CD14-positive monocyte (primary cell): Measurements from ENCODE around the gene SYPL2. TPM values are rescaled to one million over a fixed set of nuclear protein-coding genes. Genes with fewer than 3 reads are reported as not detected.

Source experiments
- DNase-seq, 3 donors: peaks; one replicate each; pipeline ENCODE4 v3.0.0-alpha.2; 2011 to 2022
- H2AFZ ChIP-seq: 2 replicates; pipeline ENCODE4 v1.6.0; 2012; ENCODE audit warnings: mild to moderate bottlenecking, low read depth, low read length, inconsistent platforms; ENCODE audit not compliant: insufficient read depth, poor library complexity, severe bottlenecking
- H3K27ac ChIP-seq, 2 donors: 1 replicate in 1 of 2; 2 replicates in 1 of 2; pipeline ENCODE4 v1.5.1; 2012 to 2013; ENCODE audit warnings: low read length in 2 of 2, control low read depth in 1 of 2, inconsistent platforms in 1 of 2, low read depth in 1 of 2, mild to moderate bottlenecking in 1 of 2
- H3K27me3 ChIP-seq, 2 donors: one replicate each; pipeline versions ENCODE4 v1.6.0 to v1.6.1; 2011 to 2013; ENCODE audit warnings: low read length in 2 of 2; ENCODE audit not compliant: control insufficient read depth in 2 of 2, insufficient read depth in 2 of 2
- H3K36me3 ChIP-seq, 2 donors: replicated peaks in 1 of 2; 1 replicate in 1 of 2; 2 replicates in 1 of 2; pipeline versions ENCODE4 v1.5.1 to v1.6.1; 2012 to 2013; ENCODE audit warnings: low read length in 2 of 2, control low read depth in 1 of 2, inconsistent platforms in 1 of 2, mild to moderate bottlenecking in 1 of 2; ENCODE audit not compliant: insufficient read depth in 2 of 2, control insufficient read depth in 1 of 2
- H3K4me1 ChIP-seq, 2 donors: 1 replicate in 1 of 2; 2 replicates in 1 of 2; pipeline versions ENCODE4 v1.5.1 to v1.6.1; 2012 to 2013; ENCODE audit warnings: low read length in 2 of 2, control low read depth in 1 of 2, inconsistent platforms in 1 of 2, mild to moderate bottlenecking in 1 of 2, moderate library complexity in 1 of 2; ENCODE audit not compliant: insufficient read depth in 2 of 2, control insufficient read depth in 1 of 2
- H3K4me2 ChIP-seq: replicated peaks from 2 replicates; pipeline ENCODE3; 2012; ENCODE audit warnings: low read length, moderate library complexity, mild to moderate bottlenecking; ENCODE audit not compliant: poor library complexity, severe bottlenecking; ENCODE audit errors: extremely low read depth
- H3K4me3 ChIP-seq, 3 experiments: fragments of 200-600 bp in 1 of 3; sonication (generic) in 1 of 3; replicated peaks in 1 of 3; 1 replicate in 2 of 3; 2 replicates in 1 of 3; pipeline ENCODE4 v1.5.1; 2011 to 2013; ENCODE audit warnings: low read length in 3 of 3, mild to moderate bottlenecking in 3 of 3, control low read depth in 2 of 3, low read depth in 2 of 3, inconsistent platforms in 1 of 3, moderate library complexity in 1 of 3
- H3K79me2 ChIP-seq: 2 replicates; pipeline ENCODE4 v1.6.0; 2012; ENCODE audit warnings: mild to moderate bottlenecking, control low read depth, inconsistent platforms, low read length, moderate library complexity; ENCODE audit not compliant: insufficient read depth
- H3K9ac ChIP-seq: 2 replicates; pipeline ENCODE4 v1.6.0; 2017; ENCODE audit warnings: low read length, mild to moderate bottlenecking; ENCODE audit not compliant: insufficient read depth, poor library complexity, severe bottlenecking
- H3K9me3 ChIP-seq, 2 donors: replicated peaks in 1 of 2; 1 replicate in 1 of 2; 2 replicates in 1 of 2; pipeline versions ENCODE4 v1.5.1 to v1.6.1; 2012 to 2013; ENCODE audit warnings: low read length in 2 of 2, control low read depth in 1 of 2; ENCODE audit not compliant: control insufficient read depth in 1 of 2, insufficient read depth in 1 of 2
- H4K20me1 ChIP-seq: 2 replicates; pipeline ENCODE4 v1.6.0; 2012; ENCODE audit warnings: mild to moderate bottlenecking, low read length, control low read depth, moderate library complexity; ENCODE audit not compliant: insufficient read depth
- H3K27ac Mint-ChIP-seq, 7 donors: one replicate each; pipeline ENCODE4 v1.8.0; 2020; ENCODE audit warnings: mild to moderate bottlenecking in 7 of 7, mixed read lengths in 7 of 7, moderate library complexity in 6 of 7, inconsistent platforms in 2 of 7
- H3K27me3 Mint-ChIP-seq, 3 donors: one replicate each; pipeline ENCODE4 v1.8.0; 2021 to 2022; ENCODE audit warnings: low read depth in 3 of 3, mild to moderate bottlenecking in 3 of 3, mixed read lengths in 3 of 3, moderate library complexity in 3 of 3, inconsistent platforms in 1 of 3
- H3K36me3 Mint-ChIP-seq, 2 donors: one replicate each; pipeline ENCODE4 v1.8.0; 2020; ENCODE audit warnings: mixed read lengths in 2 of 2, inconsistent platforms in 1 of 2, mild to moderate bottlenecking in 1 of 2
- H3K4me1 Mint-ChIP-seq: one replicate; pipeline ENCODE4 v1.8.0; 2020; ENCODE audit warnings: mild to moderate bottlenecking, mixed read lengths
- H3K4me3 Mint-ChIP-seq, 2 donors: one replicate each; pipeline ENCODE4 v1.8.0; 2020; ENCODE audit warnings: mild to moderate bottlenecking in 2 of 2, mixed read lengths in 2 of 2, moderate library complexity in 1 of 2
- H3K9me3 Mint-ChIP-seq, 7 donors: one replicate each; pipeline ENCODE4 v1.8.0; 2020 to 2022; ENCODE audit warnings: mixed read lengths in 7 of 7, mild to moderate bottlenecking in 6 of 7, moderate library complexity in 6 of 7, inconsistent platforms in 2 of 7
- WGBS: methylation state at CpG from one replicate; pipeline ENCODE4 v1.1.5; 2013; ENCODE audit warnings: missing lambda C conversion rate; ENCODE audit not compliant: insufficient coverage; 5-methylcytosine and 5-hydroxymethylcytosine counted together
- intact Hi-C, 2 donors: fragments of 100-400 bp; cut with micrococcal nuclease; formaldehyde crosslinking; loops; one replicate each; pipeline versions ENCODE4 v1.15.0 to v1.15.1; 2023
- polyA minus RNA-seq: library from RNA; depleted of rRNA, polyadenylated mRNA; stranded (reverse); fragments of >200 nt; gene quantifications from 2 replicates; pipeline ENCODE4 v1.2.3, GENCODE V29; 2012
- polyA plus RNA-seq, 3 donors: library from polyadenylated mRNA; depleted of rRNA in 1 of 3; unstranded in 2 of 3; stranded (reverse) in 1 of 3; fragments of 300-500 nt in 2 of 3; fragments of >200 nt in 1 of 3; fragmentation: Illumina TruSeq in 2 of 3; gene quantifications; 1 replicate in 2 of 3; 2 replicates in 1 of 3; pipeline ENCODE4 v1.2.3, GENCODE V29; 2012 to 2021
- total RNA-seq, 12 experiments: library from RNA in 1 of 12; stranded (reverse) in 1 of 12; fragments of 120-200 nt in 1 of 12; gene quantifications; one replicate each; pipeline ENCODE4 v1.2.4 and lab custom pipeline; 2013 to 2026; ENCODE audit warnings: mixed read lengths in 6 of 12, inconsistent platforms in 1 of 12
- TF ChIP-seq, protein P1 (sequence below): fragments of 200-600 bp; IDR thresholded peaks from one replicate; pipeline ENCODE4 v1.8.0; 2022; ENCODE audit warnings: antibody characterized with exemption, mild to moderate bottlenecking

SYPL2 gene
- total RNA-seq (2013), result 0.08 TPM
- polyA plus RNA-seq (under 1 TPM in 2 of 3 donors, not detected in 1; 0.03 to 0.12 TPM), polyA minus RNA-seq (not detected in 2 replicates), total RNA-seq (lab: John Stamatoyannopoulos, UW) (0 to 0.75 (median 0) reads per million in 11 experiments)

DNA sequence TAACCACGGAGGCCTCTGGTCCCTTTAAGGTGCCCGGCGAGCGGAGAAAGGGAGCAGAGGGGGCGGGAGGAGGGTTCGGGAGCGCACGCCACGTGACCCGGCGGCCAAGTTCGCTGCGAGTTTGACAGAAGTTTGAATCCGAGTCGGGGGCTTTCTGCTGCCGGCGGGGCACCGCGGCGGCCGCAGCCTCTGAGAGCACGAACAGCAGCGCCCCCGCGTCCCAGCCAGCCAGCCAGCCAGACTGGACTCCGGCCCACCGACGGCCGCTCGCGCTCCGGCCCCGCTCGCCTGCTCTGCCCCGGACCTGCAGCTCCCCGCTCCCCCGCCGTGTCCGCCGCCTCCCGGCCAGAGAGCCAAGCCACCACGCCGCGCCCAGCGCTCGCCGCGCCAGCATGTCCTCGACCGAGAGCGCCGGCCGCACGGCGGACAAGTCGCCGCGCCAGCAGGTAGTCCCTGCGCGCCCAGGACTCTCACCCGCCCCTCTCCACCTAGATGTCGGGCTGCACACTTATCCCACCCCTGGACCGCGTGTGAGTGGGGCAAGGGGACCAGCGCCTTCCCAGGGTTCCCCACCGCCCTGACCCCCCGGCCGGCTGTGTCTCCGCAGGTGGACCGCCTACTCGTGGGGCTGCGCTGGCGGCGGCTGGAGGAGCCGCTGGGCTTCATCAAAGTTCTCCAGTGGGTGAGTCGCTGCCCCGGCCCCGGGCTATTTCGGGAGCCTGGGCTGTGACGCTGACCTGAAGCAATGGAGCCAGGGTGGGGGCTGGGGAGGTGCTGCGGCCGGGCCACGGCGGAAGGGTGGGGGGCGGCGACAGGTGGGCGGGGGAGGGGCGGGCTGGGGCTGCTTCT lies at the start of gene SYPL2:
Gene SYPL2, plus strand, starts transcription at position 95 of the 849 bp plus-strand sequence. Its CDS starts 298 bp downstream, at position 393.
- Mint-ChIP-seq H3K27me3 (peaks cover 89 to 98% (median 92%) of the 10 kb centered on the region in 3 donors), H3K4me1 (peaks cover 10% of the 10 kb centered on the region), H3K36me3 (peaks cover 0 to 4% of the 10 kb centered on the region in 2 donors), H3K4me3 (peak within 1 kb of the TSS; percentile 73 to 78), H3K9me3 (peaks cover 0 to 27% (median 8%) of the 10 kb centered on the region in 7 donors), H3K27ac (no peak within 1 kb of the TSS)
- H3K4me2 ChIP-seq, result peak within 1 kb of the TSS; percentile 81
- peak within 1 kb of the TSS; percentile 12 to 74 (median 28) for H3K4me3 ChIP-seq
- intact Hi-C loops, result no loop called here
- peaks cover 0 to 14% of the 10 kb centered on the region in 2 donors for H3K9me3 ChIP-seq
- no peaks in the 10 kb centered on the region for H3K79me2 ChIP-seq
- H3K9ac ChIP-seq, result peak within 1 kb of the TSS; percentile 40
- under 1% methylated on average over 79 of the region's 88 CpGs for WGBS
- no peaks in the 10 kb centered on the region for H4K20me1 ChIP-seq
- H3K27ac ChIP-seq, result no peak within 1 kb of the TSS
- no peak for DNase-seq
- peaks cover 9 to 12% of the 10 kb centered on the region in 2 donors for H3K4me1 ChIP-seq
- H2AFZ ChIP-seq, result peak within 1 kb of the TSS; percentile 81
- H3K36me3 ChIP-seq, result no peaks in the 10 kb centered on the region
- peaks cover 70 to 95% of the 10 kb centered on the region in 2 donors for H3K27me3 ChIP-seq
- TF ChIP-seq, protein P1, sequence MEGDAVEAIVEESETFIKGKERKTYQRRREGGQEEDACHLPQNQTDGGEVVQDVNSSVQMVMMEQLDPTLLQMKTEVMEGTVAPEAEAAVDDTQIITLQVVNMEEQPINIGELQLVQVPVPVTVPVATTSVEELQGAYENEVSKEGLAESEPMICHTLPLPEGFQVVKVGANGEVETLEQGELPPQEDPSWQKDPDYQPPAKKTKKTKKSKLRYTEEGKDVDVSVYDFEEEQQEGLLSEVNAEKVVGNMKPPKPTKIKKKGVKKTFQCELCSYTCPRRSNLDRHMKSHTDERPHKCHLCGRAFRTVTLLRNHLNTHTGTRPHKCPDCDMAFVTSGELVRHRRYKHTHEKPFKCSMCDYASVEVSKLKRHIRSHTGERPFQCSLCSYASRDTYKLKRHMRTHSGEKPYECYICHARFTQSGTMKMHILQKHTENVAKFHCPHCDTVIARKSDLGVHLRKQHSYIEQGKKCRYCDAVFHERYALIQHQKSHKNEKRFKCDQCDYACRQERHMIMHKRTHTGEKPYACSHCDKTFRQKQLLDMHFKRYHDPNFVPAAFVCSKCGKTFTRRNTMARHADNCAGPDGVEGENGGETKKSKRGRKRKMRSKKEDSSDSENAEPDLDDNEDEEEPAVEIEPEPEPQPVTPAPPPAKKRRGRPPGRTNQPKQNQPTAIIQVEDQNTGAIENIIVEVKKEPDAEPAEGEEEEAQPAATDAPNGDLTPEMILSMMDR, result no peak

DNA sequence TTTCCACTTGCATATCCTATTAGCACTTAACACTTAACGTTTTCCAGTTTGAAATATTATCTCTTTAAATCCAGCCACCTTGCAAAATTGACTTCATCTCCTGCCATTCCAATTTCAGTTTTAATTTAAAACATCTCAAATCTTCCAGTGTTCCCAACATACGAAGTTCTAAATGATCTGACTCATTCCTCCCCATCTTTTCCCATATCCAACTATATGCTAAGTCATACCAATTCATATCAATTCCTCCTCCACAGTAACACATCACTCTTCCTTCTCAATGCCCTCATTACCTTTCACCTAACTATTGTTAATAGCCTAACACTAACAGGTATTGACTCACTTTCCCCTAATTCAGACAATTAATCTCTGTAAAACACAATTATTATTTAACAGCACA lies 42.8 kb upstream of the SYPL2 start:
- H3K27ac Mint-ChIP-seq, result peak overlapping the region in 2 of 7 donors; percentile 0 to 26
- no peaks in the 10 kb centered on the region for H3K27me3 ChIP-seq
- H3K4me1 Mint-ChIP-seq, result peaks cover 27% of the 10 kb centered on the region

More for the DNA sequence above, 42.8 kb upstream of the SYPL2 start:
- WGBS, result 82% methylated on average over 2 of the region's 2 CpGs
- H3K4me2 ChIP-seq, result no peak overlapping the region
- DNase-seq, result no peak
- H4K20me1 ChIP-seq, result peaks cover 12% of the 10 kb centered on the region
- peaks cover 22 to 26% of the 10 kb centered on the region in 2 donors for H3K4me1 ChIP-seq
- Mint-ChIP-seq H3K4me3 (no peak overlapping the region), H3K27me3 (no peaks in the 10 kb centered on the region), H3K9me3 (no peaks in the 10 kb centered on the region), H3K36me3 (peaks cover 30 to 45% of the 10 kb centered on the region in 2 donors)
- H3K4me3 ChIP-seq, result no peak overlapping the region
- no peak overlapping the region for H3K9ac ChIP-seq
- H3K9me3 ChIP-seq, result no peaks in the 10 kb centered on the region
- peaks cover 68% of the 10 kb centered on the region for H3K79me2 ChIP-seq
- H3K27ac ChIP-seq, result no peak overlapping the region
- H3K36me3 ChIP-seq, result peaks cover 30 to 37% of the 10 kb centered on the region in 2 donors
- H2AFZ ChIP-seq, result no peak overlapping the region
- intact Hi-C loops, result loop anchor here in 1 of 2 donors (10.0 kb wide), 1 partner anchor 611 kb away; the partner anchor contains the start of gene STRIP1
- TF ChIP-seq, protein P1, result no peak
